ENCODE results near the gene FBXO41.
A peak's percentile ranks its signal among the peaks of the same experiment; 100 is the strongest.
"Not testable (repeated sequence)": the region's sequence is repeated elsewhere in the genome, so short reads cannot be mapped to it uniquely, and the experiment has no call there.

Gene FBXO41

GRCh38 chr2:73289304-73289703 lies 5.0 kb upstream of the FBXO41 start:
- DNase-seq, result no peak

- no peak for DNase-seq
These were observed 1.9 kb upstream of the FBXO41 start for GRCh38 chr2:73286134-73286655.

- DNase-seq, result peak; percentile 24 to 60
These were observed 971 bp upstream of the FBXO41 start for GRCh38 chr2:73285159-73285739.

GRCh38 chr2:73283545-73284295 lies 558 bp downstream of the FBXO41 start:
- DNase-seq, result no peak

- no peak for DNase-seq
These were observed 1.2 kb downstream of the FBXO41 start for GRCh38 chr2:73282924-73283544.

- no peak for DNase-seq
These were observed 3.0 kb downstream of the FBXO41 start for GRCh38 chr2:73281244-73281643.

GRCh38 chr2:73279852-73280251 lies 4.4 kb downstream of the FBXO41 start:
- no peak for DNase-seq

- no peak for DNase-seq
These were observed 12.0 kb downstream of the FBXO41 start for GRCh38 chr2:73272270-73272669.

- no peak for DNase-seq
These were observed 14.4 kb downstream of the FBXO41 start for GRCh38 chr2:73269686-73270465.

- DNase-seq, result peak; percentile 85 to 86
These were observed 15.2 kb downstream of the FBXO41 start for GRCh38 chr2:73268830-73269685.

- no peak for DNase-seq
These were observed 15.9 kb downstream of the FBXO41 start for GRCh38 chr2:73268366-73268829.

GRCh38 chr2:73267008-73267407 lies 17.3 kb downstream of the FBXO41 start:
- DNase-seq, result no peak

GRCh38 chr2:73266061-73266901 lies 18.0 kb downstream of the FBXO41 start:
- no peak for DNase-seq

- no peak for DNase-seq
These were observed 18.8 kb downstream of the FBXO41 start for GRCh38 chr2:73265298-73266060.

GRCh38 chr2:73264783-73265182 lies 19.5 kb downstream of the FBXO41 start:
- no peak for DNase-seq

- DNase-seq, result no peak
These were observed 20.0 kb downstream of the FBXO41 start for GRCh38 chr2:73264332-73264606.

- DNase-seq, result no peak
These were observed 20.5 kb downstream of the FBXO41 start for GRCh38 chr2:73263540-73264331.

GRCh38 chr2:73262691-73263429 lies 21.4 kb downstream of the FBXO41 start:
- not testable (repeated sequence) for DNase-seq

- no peak for DNase-seq
These were observed 22.1 kb downstream of the FBXO41 start for GRCh38 chr2:73262108-73262651.

All from CD4-positive, alpha-beta T cell treated with Interleukin-1 beta for 1 hour (primary cell).